ENCODE results near the gene KCND3. TPM values are rescaled to one million over a fixed set of nuclear protein-coding genes. Genes with fewer than 3 reads are reported as not detected.

KCND3 gene
- total and polyA plus RNA-seq, 2 experiments from 2014 or later = 0.10 to 0.18 TPM

DNA sequence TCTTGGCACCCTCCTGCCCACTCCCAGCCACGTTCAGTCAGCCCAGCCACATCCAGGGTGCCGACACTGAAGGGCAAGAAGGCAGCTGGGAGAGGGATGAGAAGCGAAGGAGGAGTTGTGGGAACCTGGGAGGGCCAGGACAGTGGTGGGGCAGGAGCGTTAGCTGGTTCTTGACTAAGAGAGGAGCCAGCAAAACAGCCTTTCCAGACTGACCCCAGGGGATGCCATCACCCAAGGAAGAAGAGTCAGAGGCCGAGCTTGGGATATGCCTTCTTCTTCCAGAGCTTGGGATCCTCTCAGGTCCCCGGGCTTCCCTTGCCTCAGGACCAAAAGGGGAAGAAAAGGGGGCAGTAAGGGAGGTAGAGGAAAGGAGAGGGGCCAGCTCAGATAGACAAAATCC is 257.5 kb downstream of the KCND3 start:
- Histone ChIP-seq H3K4me3 (no peak overlapping the region), H4K20me1 (replicated peaks; ENCODE audit: insufficient read depth) (peaks cover 23% of the 10 kb centered on the region), H3K4me2 (no peak overlapping the region), H3K27ac (ENCODE audit: low read depth) (no peak overlapping the region), H3K4me1 (ENCODE audit: insufficient read depth) (peaks cover 35% of the 10 kb centered on the region), H2AFZ (no peak overlapping the region), H3F3A (replicated peaks; ENCODE audit: low read depth) (peaks cover 10% of the 10 kb centered on the region; the same call in 1 of the 2 replicates), H3K36me3 (ENCODE audit: insufficient read depth) (no peaks in the 10 kb centered on the region), H3K9me2 (ENCODE audit: insufficient read depth) (no peaks in the 10 kb centered on the region), H3K27me3 (ENCODE audit: insufficient read depth) (no peaks in the 10 kb centered on the region), H3K79me2 (replicated peaks; ENCODE audit: insufficient read depth) (peaks cover 42% of the 10 kb centered on the region)
- Mint-ChIP-seq H3K27ac (no peak overlapping the region), H3K4me3 (no peak overlapping the region), H3K4me1 (peaks cover 25% of the 10 kb centered on the region), H3K36me3 (ENCODE audit: low read depth) (peaks cover 4% of the 10 kb centered on the region; the same call in 2 of the 3 replicates), H3K9me3 (no peaks in the 10 kb centered on the region), H3K27me3 (ENCODE audit: insufficient read depth, low read depth, poor library complexity) (peaks cover 3% of the 10 kb centered on the region)
- DNase-seq (ENCODE audit: low spot score) (no peak), ATAC-seq (no peak)
- TF ChIP-seq JUNB (IDR thresholded peaks at IDR 0.05; ENCODE audit: unreplicated experiment) = no peak
- TF ChIP-seq ZNF331 (CRISPR knock-in tag; IDR thresholded peaks at IDR 0.05; ENCODE audit: low read depth) = no peak
- TF ChIP-seq STAT1 (IDR thresholded peaks at IDR 0.05; ENCODE audit: unreplicated experiment) = no peak
- TF ChIP-seq EZH2phosphoT487 (IDR thresholded peaks at IDR 0.05; ENCODE audit: unreplicated experiment) = no peak
- TF ChIP-seq NANOG (IDR thresholded peaks at IDR 0.05; ENCODE audit: borderline replicate concordance) = no peak
- no peak for TF ChIP-seq ZNF114 (CRISPR knock-in tag; IDR thresholded peaks at IDR 0.05)
- TF ChIP-seq, protein P1, sequence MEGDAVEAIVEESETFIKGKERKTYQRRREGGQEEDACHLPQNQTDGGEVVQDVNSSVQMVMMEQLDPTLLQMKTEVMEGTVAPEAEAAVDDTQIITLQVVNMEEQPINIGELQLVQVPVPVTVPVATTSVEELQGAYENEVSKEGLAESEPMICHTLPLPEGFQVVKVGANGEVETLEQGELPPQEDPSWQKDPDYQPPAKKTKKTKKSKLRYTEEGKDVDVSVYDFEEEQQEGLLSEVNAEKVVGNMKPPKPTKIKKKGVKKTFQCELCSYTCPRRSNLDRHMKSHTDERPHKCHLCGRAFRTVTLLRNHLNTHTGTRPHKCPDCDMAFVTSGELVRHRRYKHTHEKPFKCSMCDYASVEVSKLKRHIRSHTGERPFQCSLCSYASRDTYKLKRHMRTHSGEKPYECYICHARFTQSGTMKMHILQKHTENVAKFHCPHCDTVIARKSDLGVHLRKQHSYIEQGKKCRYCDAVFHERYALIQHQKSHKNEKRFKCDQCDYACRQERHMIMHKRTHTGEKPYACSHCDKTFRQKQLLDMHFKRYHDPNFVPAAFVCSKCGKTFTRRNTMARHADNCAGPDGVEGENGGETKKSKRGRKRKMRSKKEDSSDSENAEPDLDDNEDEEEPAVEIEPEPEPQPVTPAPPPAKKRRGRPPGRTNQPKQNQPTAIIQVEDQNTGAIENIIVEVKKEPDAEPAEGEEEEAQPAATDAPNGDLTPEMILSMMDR (conservative IDR thresholded peaks at IDR 0.05; ENCODE audit: low read depth in 2 of 2) = no peak
- TF ChIP-seq POLR2AphosphoS5 (IDR thresholded peaks at IDR 0.05; ENCODE audit: low read depth) = no peak

DNA sequence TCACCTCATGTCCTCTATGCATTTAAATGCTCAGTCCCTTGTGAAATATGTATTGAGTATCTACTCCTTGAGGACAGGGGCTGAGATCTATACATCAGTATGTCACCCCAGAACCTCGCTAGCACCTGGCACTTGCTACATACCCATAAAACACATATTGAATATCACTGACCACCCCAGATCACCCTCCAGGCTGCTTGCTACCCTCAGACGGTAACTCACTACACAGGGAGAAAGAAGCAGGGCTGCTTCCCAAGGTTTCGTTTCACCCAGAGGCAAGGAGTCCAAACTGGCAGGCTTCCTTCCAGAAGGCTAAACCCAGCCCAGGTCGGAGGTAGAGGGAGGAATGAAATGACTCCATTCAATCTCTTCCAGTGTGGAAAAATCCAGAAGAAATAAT is 258.8 kb downstream of the KCND3 start:
- no peaks in the 10 kb centered on the region for H3K27me3 ChIP-seq (ENCODE audit: insufficient read depth)
- no peak overlapping the region for H2AFZ ChIP-seq
- Mint-ChIP-seq H3K4me3 (no peak overlapping the region), H3K36me3 (ENCODE audit: low read depth) (peaks cover 6% of the 10 kb centered on the region; the same call in 2 of the 3 replicates), H3K27me3 (ENCODE audit: insufficient read depth, low read depth, poor library complexity) (peaks cover 1% of the 10 kb centered on the region), H3K9me3 (no peaks in the 10 kb centered on the region), H3K27ac (no peak overlapping the region), H3K4me1 (peaks cover 28% of the 10 kb centered on the region)
- peaks cover 24% of the 10 kb centered on the region for H3K4me1 ChIP-seq (ENCODE audit: insufficient read depth)
- TF ChIP-seq STAT1 (IDR thresholded peaks at IDR 0.05; ENCODE audit: unreplicated experiment) (no peak), EZH2 (IDR thresholded peaks at IDR 0.05; ENCODE audit: low read depth, unreplicated experiment) (no peak), CREB1 (CRISPR knock-in tag; IDR thresholded peaks at IDR 0.05; ENCODE audit: low read depth) (no peak), POLR2AphosphoS5 (IDR thresholded peaks at IDR 0.05; ENCODE audit: low read depth) (no peak), ZNF114 (CRISPR knock-in tag; IDR thresholded peaks at IDR 0.05) (no peak)
- TF ChIP-seq, protein P2, sequence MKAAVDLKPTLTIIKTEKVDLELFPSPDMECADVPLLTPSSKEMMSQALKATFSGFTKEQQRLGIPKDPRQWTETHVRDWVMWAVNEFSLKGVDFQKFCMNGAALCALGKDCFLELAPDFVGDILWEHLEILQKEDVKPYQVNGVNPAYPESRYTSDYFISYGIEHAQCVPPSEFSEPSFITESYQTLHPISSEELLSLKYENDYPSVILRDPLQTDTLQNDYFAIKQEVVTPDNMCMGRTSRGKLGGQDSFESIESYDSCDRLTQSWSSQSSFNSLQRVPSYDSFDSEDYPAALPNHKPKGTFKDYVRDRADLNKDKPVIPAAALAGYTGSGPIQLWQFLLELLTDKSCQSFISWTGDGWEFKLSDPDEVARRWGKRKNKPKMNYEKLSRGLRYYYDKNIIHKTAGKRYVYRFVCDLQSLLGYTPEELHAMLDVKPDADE (IDR thresholded peaks at IDR 0.05) = no peak
- TF ChIP-seq, protein P3, sequence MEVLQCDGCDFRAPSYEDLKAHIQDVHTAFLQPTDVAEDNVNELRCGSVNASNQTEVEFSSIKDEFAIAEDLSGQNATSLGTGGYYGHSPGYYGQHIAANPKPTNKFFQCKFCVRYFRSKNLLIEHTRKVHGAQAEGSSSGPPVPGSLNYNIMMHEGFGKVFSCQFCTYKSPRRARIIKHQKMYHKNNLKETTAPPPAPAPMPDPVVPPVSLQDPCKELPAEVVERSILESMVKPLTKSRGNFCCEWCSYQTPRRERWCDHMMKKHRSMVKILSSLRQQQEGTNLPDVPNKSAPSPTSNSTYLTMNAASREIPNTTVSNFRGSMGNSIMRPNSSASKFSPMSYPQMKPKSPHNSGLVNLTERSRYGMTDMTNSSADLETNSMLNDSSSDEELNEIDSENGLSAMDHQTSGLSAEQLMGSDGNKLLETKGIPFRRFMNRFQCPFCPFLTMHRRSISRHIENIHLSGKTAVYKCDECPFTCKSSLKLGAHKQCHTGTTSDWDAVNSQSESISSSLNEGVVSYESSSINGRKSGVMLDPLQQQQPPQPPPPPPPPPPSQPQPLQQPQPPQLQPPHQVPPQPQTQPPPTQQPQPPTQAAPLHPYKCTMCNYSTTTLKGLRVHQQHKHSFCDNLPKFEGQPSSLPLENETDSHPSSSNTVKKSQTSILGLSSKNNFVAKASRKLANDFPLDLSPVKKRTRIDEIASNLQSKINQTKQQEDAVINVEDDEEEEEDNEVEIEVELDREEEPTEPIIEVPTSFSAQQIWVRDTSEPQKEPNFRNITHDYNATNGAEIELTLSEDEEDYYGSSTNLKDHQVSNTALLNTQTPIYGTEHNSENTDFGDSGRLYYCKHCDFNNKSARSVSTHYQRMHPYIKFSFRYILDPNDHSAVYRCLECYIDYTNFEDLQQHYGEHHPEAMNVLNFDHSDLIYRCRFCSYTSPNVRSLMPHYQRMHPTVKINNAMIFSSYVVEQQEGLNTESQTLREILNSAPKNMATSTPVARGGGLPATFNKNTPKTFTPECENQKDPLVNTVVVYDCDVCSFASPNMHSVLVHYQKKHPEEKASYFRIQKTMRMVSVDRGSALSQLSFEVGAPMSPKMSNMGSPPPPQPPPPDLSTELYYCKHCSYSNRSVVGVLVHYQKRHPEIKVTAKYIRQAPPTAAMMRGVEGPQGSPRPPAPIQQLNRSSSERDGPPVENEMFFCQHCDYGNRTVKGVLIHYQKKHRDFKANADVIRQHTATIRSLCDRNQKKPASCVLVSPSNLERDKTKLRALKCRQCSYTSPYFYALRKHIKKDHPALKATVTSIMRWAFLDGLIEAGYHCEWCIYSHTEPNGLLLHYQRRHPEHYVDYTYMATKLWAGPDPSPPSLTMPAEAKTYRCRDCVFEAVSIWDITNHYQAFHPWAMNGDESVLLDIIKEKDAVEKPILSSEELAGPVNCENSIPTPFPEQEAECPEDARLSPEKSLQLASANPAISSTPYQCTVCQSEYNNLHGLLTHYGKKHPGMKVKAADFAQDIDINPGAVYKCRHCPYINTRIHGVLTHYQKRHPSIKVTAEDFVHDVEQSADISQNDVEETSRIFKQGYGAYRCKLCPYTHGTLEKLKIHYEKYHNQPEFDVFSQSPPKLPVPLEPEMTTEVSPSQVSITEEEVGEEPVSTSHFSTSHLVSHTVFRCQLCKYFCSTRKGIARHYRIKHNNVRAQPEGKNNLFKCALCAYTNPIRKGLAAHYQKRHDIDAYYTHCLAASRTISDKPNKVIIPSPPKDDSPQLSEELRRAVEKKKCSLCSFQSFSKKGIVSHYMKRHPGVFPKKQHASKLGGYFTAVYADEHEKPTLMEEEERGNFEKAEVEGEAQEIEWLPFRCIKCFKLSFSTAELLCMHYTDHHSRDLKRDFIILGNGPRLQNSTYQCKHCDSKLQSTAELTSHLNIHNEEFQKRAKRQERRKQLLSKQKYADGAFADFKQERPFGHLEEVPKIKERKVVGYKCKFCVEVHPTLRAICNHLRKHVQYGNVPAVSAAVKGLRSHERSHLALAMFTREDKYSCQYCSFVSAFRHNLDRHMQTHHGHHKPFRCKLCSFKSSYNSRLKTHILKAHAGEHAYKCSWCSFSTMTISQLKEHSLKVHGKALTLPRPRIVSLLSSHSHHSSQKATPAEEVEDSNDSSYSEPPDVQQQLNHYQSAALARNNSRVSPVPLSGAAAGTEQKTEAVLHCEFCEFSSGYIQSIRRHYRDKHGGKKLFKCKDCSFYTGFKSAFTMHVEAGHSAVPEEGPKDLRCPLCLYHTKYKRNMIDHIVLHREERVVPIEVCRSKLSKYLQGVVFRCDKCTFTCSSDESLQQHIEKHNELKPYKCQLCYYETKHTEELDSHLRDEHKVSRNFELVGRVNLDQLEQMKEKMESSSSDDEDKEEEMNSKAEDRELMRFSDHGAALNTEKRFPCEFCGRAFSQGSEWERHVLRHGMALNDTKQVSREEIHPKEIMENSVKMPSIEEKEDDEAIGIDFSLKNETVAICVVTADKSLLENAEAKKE (CRISPR knock-in tag; IDR thresholded peaks at IDR 0.05) = no peak
- ATAC-seq = no peak
- peaks cover 6% of the 10 kb centered on the region; the same call in 1 of the 2 replicates for H3F3A ChIP-seq (replicated peaks; ENCODE audit: low read depth)
- peaks cover 21% of the 10 kb centered on the region for H4K20me1 ChIP-seq (replicated peaks; ENCODE audit: insufficient read depth)
- peaks cover 37% of the 10 kb centered on the region for H3K79me2 ChIP-seq (replicated peaks; ENCODE audit: insufficient read depth)
- H3K4me3 ChIP-seq = no peak overlapping the region
- H3K27ac ChIP-seq (ENCODE audit: low read depth) = no peak overlapping the region
- H3K9me2 ChIP-seq (ENCODE audit: insufficient read depth) = no peaks in the 10 kb centered on the region
- H3K4me2 ChIP-seq = no peak overlapping the region
- DNase-seq (ENCODE audit: low spot score) = no peak
- no peaks in the 10 kb centered on the region for H3K36me3 ChIP-seq (ENCODE audit: insufficient read depth)
